ENCODE measurements around the gene FRAT1.
A peak's percentile ranks its signal among the peaks of the same experiment; 100 is the strongest.

Gene FRAT1

DNA sequence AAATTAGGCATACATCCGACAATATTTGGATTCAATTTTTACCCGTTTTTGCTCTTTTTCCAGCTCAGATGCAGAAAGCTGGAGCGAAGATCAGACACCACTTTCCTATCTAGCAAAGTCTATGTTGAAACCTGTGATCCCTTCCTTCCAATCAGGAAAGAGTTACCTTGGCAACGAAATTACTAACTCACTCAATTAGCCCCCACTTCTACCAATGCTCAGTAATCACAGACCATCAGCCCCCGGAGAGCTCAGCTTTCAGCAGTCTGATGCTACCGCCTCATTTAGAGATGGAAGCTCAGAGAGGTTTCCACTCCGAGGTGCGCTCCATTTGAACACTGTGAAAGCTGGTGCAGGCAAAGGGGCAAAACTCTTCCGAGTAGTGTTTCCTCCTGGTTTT, 6.7 kb downstream of the FRAT1 start:
- TF ChIP-seq CTCF (conservative IDR thresholded peaks at IDR 0.05): no peak
- peak overlapping the region; percentile 96; the same call in 1 of the 2 replicates for H3K27ac ChIP-seq

DNA sequence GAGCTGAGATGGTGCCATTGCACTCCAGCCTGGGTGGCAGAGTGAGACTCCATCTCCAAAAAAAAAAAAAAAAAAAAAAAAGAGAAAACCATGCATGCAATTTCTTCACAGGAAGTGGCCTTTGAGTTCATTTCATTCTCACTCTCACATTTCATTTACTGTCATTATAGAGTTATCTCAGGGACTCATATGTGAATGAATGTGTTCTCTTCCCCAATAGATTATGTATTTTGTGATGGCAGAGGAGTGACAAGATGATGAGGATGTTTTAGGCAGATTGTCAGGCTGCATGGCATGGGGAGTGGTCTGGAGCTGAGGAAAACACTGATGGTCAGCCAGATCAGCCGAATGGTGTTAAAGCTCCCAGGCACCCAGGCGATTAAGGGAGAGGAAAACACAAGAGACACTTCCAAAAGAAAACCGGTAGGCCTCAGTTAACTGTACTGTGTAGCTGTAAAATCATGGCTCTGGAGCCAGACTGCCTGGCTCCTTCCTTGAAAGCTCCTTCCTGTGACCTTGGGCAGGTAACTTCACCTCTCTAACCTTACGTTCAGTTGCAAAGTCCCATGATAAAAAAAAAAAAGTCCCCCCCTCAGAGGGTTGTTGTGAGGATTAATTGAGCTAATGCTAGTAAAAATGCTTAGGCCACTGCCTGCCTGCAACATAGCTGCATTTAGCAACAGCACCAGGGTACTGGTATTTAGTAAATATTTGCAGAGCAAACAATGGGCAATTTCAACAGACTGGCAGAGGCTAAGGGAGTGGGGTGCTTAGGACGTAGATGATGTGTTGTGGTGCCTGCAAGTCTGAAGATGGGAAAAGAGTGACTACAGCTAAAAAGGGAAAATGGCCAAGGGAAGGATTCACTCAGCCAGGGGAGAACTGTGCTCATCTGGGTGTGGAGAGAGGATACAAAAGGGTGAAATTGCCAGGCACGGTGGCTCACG, 8.6 kb downstream of the FRAT1 start:
- no peak for TF ChIP-seq CTCF (conservative IDR thresholded peaks at IDR 0.05)
- peak overlapping the region; percentile 96 for H3K27ac ChIP-seq

DNA sequence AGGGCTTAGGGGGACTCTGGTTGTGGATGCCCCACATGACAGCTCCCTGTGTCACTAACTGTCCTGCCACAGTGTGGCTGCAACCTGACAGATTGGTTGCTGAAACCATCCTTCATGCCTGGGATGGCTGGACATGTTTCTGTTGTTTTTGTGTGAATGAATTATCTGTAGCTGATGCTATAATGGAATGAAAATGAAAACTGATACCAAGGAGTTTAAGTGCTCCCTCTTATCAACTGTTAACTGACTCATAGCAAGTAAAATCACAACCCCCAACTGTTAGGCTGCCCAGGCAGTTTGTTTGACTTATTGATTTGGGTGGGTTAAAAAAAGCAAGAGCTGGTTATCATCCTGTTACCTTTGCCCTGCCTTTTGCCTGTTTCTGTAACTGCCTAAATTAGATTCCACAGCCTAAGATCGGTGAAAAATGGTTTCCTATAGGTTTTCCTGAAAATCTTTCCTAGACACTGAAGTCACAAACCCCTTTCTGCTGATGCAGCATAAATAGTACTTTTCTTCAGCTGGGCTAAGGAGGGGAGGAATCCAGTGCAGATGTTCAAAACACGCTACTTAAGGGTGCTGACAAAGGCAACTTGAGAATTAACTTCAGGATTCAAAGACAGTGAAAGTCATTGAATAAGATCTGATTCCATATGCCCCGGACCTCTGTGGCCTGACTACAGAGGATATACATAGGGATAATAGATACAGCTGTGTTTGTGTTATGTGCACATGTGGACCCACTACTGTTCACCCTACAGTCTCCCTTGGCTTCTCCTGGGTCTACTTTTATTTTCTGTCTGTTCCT, 9.8 kb downstream of the FRAT1 start:
- TF ChIP-seq CTCF (conservative IDR thresholded peaks at IDR 0.05): no peak
- H3K27ac ChIP-seq: peak overlapping the region; percentile 96

DNA sequence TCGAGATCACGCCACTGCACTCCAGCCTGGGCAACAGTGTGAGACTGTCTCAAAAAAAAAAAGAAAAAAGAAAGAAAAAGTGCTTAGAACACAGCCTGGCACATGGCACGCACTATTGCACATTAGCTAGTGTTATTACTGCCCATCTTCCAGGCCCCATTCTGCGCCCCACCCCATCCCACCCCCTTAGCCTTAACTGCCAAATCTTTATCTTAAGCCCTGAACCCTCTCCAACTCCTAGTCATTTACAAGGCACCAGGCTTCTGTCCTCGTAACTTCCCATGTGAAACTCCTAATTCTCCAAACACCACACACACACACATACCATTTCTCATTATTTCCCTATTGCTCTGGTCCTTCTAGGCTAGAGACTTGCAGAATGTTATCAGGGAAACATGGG, 10.7 kb downstream of the FRAT1 start:
- peak overlapping the region; percentile 96; the same call in 1 of the 2 replicates for H3K27ac ChIP-seq
- TF ChIP-seq CTCF (conservative IDR thresholded peaks at IDR 0.05): no peak

GRCh38 chr10:97331153-97331703, 12.2 kb downstream of the FRAT1 start:
- peak overlapping the region; percentile 96 for H3K27ac ChIP-seq
- TF ChIP-seq CTCF (conservative IDR thresholded peaks at IDR 0.05): no peak

- peak; percentile 38 for TF ChIP-seq CTCF (conservative IDR thresholded peaks at IDR 0.05)
- H3K27ac ChIP-seq: peak overlapping the region; percentile 96
Observed at GRCh38 chr10:97332591-97333350, 13.7 kb downstream of the FRAT1 start.

Measured in VCaP (cell line).